Mesothelial cell of epicardium (in vitro differentiated cells): Measurements from ENCODE around the gene WDR1. TPM values are rescaled to one million over a fixed set of nuclear protein-coding genes. Genes with fewer than 3 reads are reported as not detected.

Experiments used
- DNase-seq, 2 experiments: peaks; one replicate each; pipeline ENCODE4 v3.0.0; 2021; ENCODE audit warnings: low spot score in 2 of 2; ENCODE audit not compliant: unreplicated experiment in 2 of 2
- H3K27ac Mint-ChIP-seq: 2 replicates; pipeline ENCODE4 v1.8.0; 2021; ENCODE audit warnings: mixed read lengths
- H3K27me3 Mint-ChIP-seq: 2 replicates; pipeline ENCODE4 v1.8.0; 2021; ENCODE audit warnings: low read depth, mixed read lengths
- H3K36me3 Mint-ChIP-seq: 2 replicates; pipeline ENCODE4 v1.8.0; 2021; ENCODE audit warnings: mixed read lengths
- H3K4me1 Mint-ChIP-seq: 2 replicates; pipeline ENCODE4 v1.8.0; 2021; ENCODE audit warnings: mixed read lengths
- H3K4me3 Mint-ChIP-seq: 2 replicates; pipeline ENCODE4 v1.8.0; 2021; ENCODE audit warnings: mild to moderate bottlenecking, moderate library complexity, mixed read lengths
- H3K9me3 Mint-ChIP-seq: 2 replicates; pipeline ENCODE4 v1.8.0; 2021; ENCODE audit warnings: mixed read lengths
- total RNA-seq: library from RNA; stranded (reverse); gene quantifications from 3 replicates; pipeline ENCODE4 v1.2.1, GENCODE V29; 2021
- TF ChIP-seq, protein P1 (sequence below): fragments of 200-600 bp; sonication (generic); IDR thresholded peaks from one replicate; pipeline ENCODE4 v1.5.0; 2021; ENCODE audit warnings: antibody characterized with exemption; ENCODE audit not compliant: unreplicated experiment

The WDR1 gene
- total RNA-seq, 1 donor from 2014 or later: 229 TPM

DNA sequence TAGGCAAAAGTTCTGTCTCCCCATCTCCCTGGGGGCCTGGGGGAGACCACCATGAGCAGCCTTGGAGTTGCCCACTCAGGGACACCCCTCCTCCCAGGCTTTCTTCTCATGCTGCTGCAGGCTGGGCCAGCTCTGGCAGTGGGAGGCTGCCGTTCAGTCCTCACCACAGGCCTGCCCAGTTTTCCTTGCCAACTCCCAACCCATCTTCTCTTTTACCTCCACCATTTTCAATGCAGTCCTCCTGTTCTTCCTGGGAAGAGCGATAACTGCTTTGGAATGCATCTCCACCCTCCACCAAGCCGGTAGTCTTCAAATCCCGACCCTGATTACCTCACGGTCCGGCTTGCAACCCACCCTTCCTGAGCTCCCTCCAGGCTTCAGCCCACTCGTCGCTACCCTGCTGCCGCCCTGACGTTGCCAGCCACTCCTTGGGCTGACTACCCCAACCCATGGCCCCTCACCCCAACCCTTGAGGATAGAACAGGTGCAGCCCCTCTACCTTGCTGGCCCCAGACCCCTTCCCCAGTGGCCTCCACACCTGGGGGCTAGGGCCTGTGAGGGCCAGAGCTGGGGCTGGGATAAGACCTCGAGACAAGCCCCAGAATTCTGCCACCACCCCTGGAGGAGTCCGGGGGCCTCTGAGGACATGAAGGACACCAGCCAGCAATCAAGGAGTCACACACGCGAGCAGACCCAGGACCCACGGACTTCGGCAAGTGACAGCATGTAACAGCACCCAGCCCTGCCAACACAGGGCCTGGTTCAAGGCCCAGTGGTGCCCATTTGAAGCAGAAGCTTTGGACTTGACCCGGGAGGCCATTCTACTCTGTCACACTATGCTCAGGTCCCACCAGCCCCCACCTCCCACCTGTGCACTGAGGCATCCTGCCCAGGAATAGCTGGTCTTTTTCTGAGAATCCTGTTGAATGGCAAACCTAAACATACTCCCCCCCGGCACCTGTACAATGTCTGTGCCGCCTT lies 9.2 kb downstream of the WDR1 start:
- Mint-ChIP-seq H3K4me3 (no peak overlapping the region), H3K27ac (no peak overlapping the region), H3K36me3 (peaks cover 32% of the 10 kb centered on the region), H3K27me3 (no peaks in the 10 kb centered on the region), H3K4me1 (peaks cover 43% of the 10 kb centered on the region), H3K9me3 (no peaks in the 10 kb centered on the region)
- TF ChIP-seq, protein P1, sequence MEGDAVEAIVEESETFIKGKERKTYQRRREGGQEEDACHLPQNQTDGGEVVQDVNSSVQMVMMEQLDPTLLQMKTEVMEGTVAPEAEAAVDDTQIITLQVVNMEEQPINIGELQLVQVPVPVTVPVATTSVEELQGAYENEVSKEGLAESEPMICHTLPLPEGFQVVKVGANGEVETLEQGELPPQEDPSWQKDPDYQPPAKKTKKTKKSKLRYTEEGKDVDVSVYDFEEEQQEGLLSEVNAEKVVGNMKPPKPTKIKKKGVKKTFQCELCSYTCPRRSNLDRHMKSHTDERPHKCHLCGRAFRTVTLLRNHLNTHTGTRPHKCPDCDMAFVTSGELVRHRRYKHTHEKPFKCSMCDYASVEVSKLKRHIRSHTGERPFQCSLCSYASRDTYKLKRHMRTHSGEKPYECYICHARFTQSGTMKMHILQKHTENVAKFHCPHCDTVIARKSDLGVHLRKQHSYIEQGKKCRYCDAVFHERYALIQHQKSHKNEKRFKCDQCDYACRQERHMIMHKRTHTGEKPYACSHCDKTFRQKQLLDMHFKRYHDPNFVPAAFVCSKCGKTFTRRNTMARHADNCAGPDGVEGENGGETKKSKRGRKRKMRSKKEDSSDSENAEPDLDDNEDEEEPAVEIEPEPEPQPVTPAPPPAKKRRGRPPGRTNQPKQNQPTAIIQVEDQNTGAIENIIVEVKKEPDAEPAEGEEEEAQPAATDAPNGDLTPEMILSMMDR: no peak
- no peak for DNase-seq

DNA sequence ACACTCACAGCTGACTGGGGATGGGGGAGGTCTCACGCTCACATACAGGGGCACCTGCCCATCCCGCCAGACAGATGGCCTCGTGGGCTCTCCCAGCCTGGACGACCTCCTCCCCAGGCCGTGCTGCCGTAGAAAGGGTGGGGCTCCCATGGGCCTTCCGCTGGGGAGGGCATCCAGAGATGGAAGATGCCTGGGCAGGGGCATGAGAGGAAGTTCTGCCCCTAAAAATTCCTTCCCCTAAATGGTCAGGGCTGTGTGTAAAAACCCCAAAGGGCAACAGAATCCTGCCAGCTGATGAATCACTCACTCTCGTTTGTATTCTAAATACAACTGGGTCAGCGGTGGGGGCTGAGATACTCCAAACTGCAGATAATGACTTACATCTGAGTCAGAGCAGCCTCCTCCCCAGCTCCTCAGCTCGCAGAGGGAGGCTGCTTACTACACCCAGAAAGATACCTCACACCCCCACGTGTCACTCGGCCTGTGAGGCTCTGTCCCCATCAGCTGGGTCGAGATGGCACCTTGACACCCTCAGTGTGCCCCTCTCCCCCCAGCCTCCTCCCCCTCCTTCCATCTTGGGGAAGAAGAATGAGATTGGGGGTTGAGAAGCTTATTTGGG lies 10.1 kb downstream of the WDR1 start:
- H3K36me3 Mint-ChIP-seq: peaks cover 31% of the 10 kb centered on the region
- H3K4me1 Mint-ChIP-seq: peaks cover 43% of the 10 kb centered on the region
- H3K27ac Mint-ChIP-seq: peak overlapping the region; percentile 7

DNA sequence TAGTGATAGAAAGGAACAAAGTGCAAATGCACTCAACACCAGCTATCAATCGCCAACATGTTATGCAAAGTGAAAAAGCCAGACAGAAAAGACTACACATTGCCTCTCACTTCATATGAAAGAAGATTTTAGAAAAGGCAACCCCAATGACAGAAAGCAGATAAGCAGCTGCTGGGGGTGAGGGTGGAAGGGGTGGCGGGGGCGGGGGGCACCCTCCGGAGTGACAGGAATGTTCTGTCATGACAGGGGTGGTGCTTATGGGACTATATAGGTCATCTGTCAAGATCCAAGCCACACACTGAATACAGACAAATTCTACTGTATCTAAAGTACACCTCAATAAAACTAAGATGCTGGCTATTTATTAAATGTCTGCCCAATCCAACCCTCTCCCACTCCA lies 10.7 kb downstream of the WDR1 start:
- Mint-ChIP-seq H3K36me3 (peaks cover 31% of the 10 kb centered on the region), H3K27ac (peak overlapping the region; percentile 11), H3K9me3 (no peaks in the 10 kb centered on the region), H3K27me3 (no peaks in the 10 kb centered on the region), H3K4me3 (no peak overlapping the region), H3K4me1 (peaks cover 43% of the 10 kb centered on the region)
- TF ChIP-seq, protein P1: no peak
- no peak for DNase-seq

More for the DNA sequence above, 10.1 kb downstream of the WDR1 start:
- H3K9me3 Mint-ChIP-seq: no peaks in the 10 kb centered on the region
- no peak for DNase-seq
- TF ChIP-seq, protein P1: no peak
- H3K4me3 Mint-ChIP-seq: no peak overlapping the region
- H3K27me3 Mint-ChIP-seq: no peaks in the 10 kb centered on the region

DNA sequence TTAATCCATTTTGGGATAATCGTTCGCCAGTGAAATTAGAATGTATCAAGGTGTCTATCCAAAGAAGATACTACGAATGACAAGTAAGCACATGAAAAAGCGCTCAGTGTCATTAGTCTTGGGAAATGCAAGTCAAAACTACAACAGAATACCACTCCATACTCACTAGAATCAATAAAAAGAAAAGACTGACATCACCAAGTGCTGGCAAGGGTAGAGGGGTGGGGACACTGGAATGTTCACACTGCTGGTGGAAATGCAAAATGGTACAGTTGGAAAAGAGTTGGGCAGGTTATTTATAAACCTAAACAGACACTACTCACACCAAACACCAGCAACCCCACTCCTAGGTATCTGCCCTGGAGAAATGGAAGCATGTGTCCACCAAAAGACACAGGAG lies 11.2 kb downstream of the WDR1 start:
- Mint-ChIP-seq H3K36me3 (peaks cover 30% of the 10 kb centered on the region), H3K9me3 (no peaks in the 10 kb centered on the region), H3K27ac (peak overlapping the region; percentile 11), H3K4me3 (no peak overlapping the region), H3K27me3 (no peaks in the 10 kb centered on the region), H3K4me1 (peaks cover 42% of the 10 kb centered on the region)
- TF ChIP-seq, protein P1: no peak
- DNase-seq: no peak

DNA sequence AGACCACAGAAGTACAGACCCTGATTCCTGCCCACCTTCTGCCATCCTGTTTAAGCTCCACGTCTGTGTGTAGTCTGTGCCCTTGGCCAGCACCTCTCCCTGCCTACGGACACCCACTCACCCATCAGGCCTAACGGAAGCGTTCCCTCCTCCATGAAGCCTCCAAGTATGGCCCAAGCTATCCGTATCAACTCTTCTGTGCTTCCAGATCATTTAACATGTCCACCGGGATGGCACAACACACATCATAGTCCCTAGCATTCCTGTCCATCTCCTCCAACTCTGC lies 11.7 kb downstream of the WDR1 start:
- H3K9me3 Mint-ChIP-seq: no peaks in the 10 kb centered on the region
- peaks cover 39% of the 10 kb centered on the region for H3K4me1 Mint-ChIP-seq
- peak overlapping the region; percentile 2 for H3K27ac Mint-ChIP-seq
- TF ChIP-seq, protein P1: no peak
- no peak for DNase-seq
- no peak overlapping the region for H3K4me3 Mint-ChIP-seq
- peaks cover 26% of the 10 kb centered on the region for H3K36me3 Mint-ChIP-seq
- H3K27me3 Mint-ChIP-seq: no peaks in the 10 kb centered on the region
